ENCODE measurements around the gene LLCFC1.

GRCh38 chr7:142890874-142891485, 48.3 kb upstream of the LLCFC1 start:
- TF ChIP-seq CTCF (conservative IDR thresholded peaks at IDR 0.05; ENCODE audit: low read depth, low read length) (no peak), EZH2 (IDR thresholded peaks at IDR 0.05; ENCODE audit: low read length, unreplicated experiment) (no peak)

All from PC-3 (cell line).